MM.1S (cell line): Measurements from ENCODE around the gene ERMN.
A peak's percentile ranks its signal among the peaks of the same experiment; 100 is the strongest.

Experiments used
- DNase-seq: peaks from one replicate; pipeline ENCODE4 v3.0.0-alpha.2; 2015
- H2AFZ ChIP-seq: fragments of 300-600 bp; sonication (generic); 2 replicates; pipeline ENCODE4 v1.6.0; 2016; ENCODE audit warnings: antibody characterized with exemption, low read length
- H3F3A ChIP-seq: fragments of 300-600 bp; sonication (generic); 2 replicates; pipeline ENCODE4 v1.6.1; 2016; ENCODE audit warnings: mild to moderate bottlenecking, antibody characterized with exemption, low read length, moderate library complexity, mixed read lengths; ENCODE audit not compliant: insufficient read depth
- H3K27ac ChIP-seq: fragments of 300-600 bp; sonication (generic); 2 replicates; pipeline ENCODE4 v1.5.1; 2016; ENCODE audit warnings: mild to moderate bottlenecking, low read length
- H3K27me3 ChIP-seq: fragments of 300-600 bp; sonication (generic); replicated peaks from 2 replicates; pipeline ENCODE4 v1.6.0; 2016; ENCODE audit warnings: low read length; ENCODE audit not compliant: insufficient read depth
- H3K36me3 ChIP-seq: fragments of 300-600 bp; sonication (generic); replicated peaks from 2 replicates; pipeline ENCODE4 v1.6.1; 2016; ENCODE audit warnings: mild to moderate bottlenecking, low read length, mixed read lengths; ENCODE audit not compliant: insufficient read depth
- H3K4me1 ChIP-seq: fragments of 300-600 bp; sonication (generic); 2 replicates; pipeline ENCODE4 v1.6.1; 2016; ENCODE audit warnings: low read length, mixed read lengths
- H3K4me2 ChIP-seq: fragments of 300-600 bp; sonication (generic); 2 replicates; pipeline ENCODE4 v1.6.0; 2016; ENCODE audit warnings: low read depth, low read length
- H3K4me3 ChIP-seq: fragments of 300-600 bp; sonication (generic); 2 replicates; pipeline ENCODE4 v1.5.1; 2016; ENCODE audit warnings: low read length, mixed read lengths
- H3K79me2 ChIP-seq: fragments of 300-600 bp; sonication (generic); 2 replicates; pipeline ENCODE4 v1.6.1; 2016; ENCODE audit warnings: mixed run types, low read length, mixed read lengths
- H3K9ac ChIP-seq: fragments of 300-600 bp; sonication (generic); 2 replicates; pipeline ENCODE4 v1.6.1; 2016; ENCODE audit warnings: low read length, mixed read lengths
- H3K9me2 ChIP-seq: fragments of 300-600 bp; sonication (generic); replicated peaks from 2 replicates; pipeline ENCODE4 v1.6.1; 2016; ENCODE audit warnings: mild to moderate bottlenecking, low read length, mixed read lengths; ENCODE audit not compliant: insufficient read depth
- H3K9me3 ChIP-seq: fragments of 300-600 bp; sonication (generic); replicated peaks from 2 replicates; pipeline ENCODE4 v1.6.1; 2016; ENCODE audit warnings: mild to moderate bottlenecking, low read length, mixed read lengths; ENCODE audit not compliant: insufficient read depth
- H4K20me1 ChIP-seq: fragments of 300-600 bp; sonication (generic); 2 replicates; pipeline ENCODE4 v1.6.1; 2016; ENCODE audit warnings: mild to moderate bottlenecking, low read length, moderate library complexity, mixed read lengths; ENCODE audit not compliant: insufficient read depth
- CTCF ChIP-seq: fragments of 300-600 bp; sonication (generic); IDR thresholded peaks from 2 replicates; pipeline ENCODE4 v1.5.1; 2016; ENCODE audit warnings: antibody characterized with exemption, low read length, mixed read lengths
- EZH2 ChIP-seq: fragments of 300-600 bp; sonication (generic); optimal IDR thresholded peaks from 2 replicates; pipeline ENCODE3; 2017; ENCODE audit warnings: low read depth, mild to moderate bottlenecking, antibody characterized with exemption, low read length, mixed read lengths
- EZH2phosphoT487 ChIP-seq: fragments of 300-600 bp; sonication (generic); IDR thresholded peaks from 2 replicates; pipeline ENCODE4 v1.6.1; 2018; ENCODE audit warnings: antibody characterized with exemption, low read length

The ERMN gene

GRCh38 chr2:157329524-157329923, 3.9 kb upstream of the ERMN start:
- Histone ChIP-seq H3K36me3 (no peaks in the 10 kb centered on the region), H3K79me2 (no peaks in the 10 kb centered on the region), H3K27ac (no peak overlapping the region), H3K9me2 (no peaks in the 10 kb centered on the region), H3K4me1 (0 out of 2 replicates have a peak, but pooled peaks cover 7% of the 10 kb centered on the region), H3K9ac (no peak overlapping the region), H4K20me1 (no peaks in the 10 kb centered on the region), H3K9me3 (no peaks in the 10 kb centered on the region), H3K27me3 (no peaks in the 10 kb centered on the region), H3K4me3 (no peak overlapping the region), H2AFZ (no peak overlapping the region), H3F3A (no peaks in the 10 kb centered on the region), H3K4me2 (no peak overlapping the region)
- TF ChIP-seq CTCF (no peak), EZH2phosphoT487 (no peak), EZH2 (no peak)
- no peak for DNase-seq

GRCh38 chr2:157327621-157328500, 2.2 kb upstream of the ERMN start:
- H3K27ac ChIP-seq, result no peak overlapping the region
- H3K4me1 ChIP-seq, result 0 out of 2 replicates have a peak, but pooled peaks cover 7% of the 10 kb centered on the region
- H3K4me3 ChIP-seq, result no peak overlapping the region
- TF ChIP-seq CTCF (peak; percentile 96), EZH2phosphoT487 (no peak)
- H3K27me3 ChIP-seq, result no peaks in the 10 kb centered on the region
- H3K4me2 ChIP-seq, result no peak overlapping the region
- H3K36me3 ChIP-seq, result no peaks in the 10 kb centered on the region
- H3F3A ChIP-seq, result no peaks in the 10 kb centered on the region
- H3K9me2 ChIP-seq, result no peaks in the 10 kb centered on the region
- no peak overlapping the region for H3K9ac ChIP-seq
- peak; percentile 81 for DNase-seq
- H2AFZ ChIP-seq, result no peak overlapping the region
- no peaks in the 10 kb centered on the region for H3K9me3 ChIP-seq
- H4K20me1 ChIP-seq, result no peaks in the 10 kb centered on the region
- no peaks in the 10 kb centered on the region for H3K79me2 ChIP-seq

DNA sequence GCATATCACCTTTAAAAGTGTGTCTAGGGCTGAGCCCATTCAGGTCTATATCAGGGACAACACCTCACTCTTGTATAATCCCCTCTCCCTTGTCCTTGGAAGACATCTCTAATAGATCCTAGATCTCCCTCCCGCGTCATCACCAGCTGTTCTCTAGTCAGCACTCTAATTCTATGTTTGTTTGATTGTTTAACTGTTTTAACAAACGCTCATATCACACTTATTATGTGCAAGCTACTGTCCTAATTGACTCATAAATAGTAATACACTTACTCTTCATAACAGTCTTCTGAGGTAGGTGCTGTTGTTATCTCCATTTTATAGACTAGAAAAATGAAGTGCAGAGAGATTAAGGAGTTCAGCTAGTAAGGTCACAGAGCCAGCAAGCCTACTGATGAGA, 1.6 kb upstream of the ERMN start:
- Histone ChIP-seq H3K27ac (no peak overlapping the region), H2AFZ (no peak overlapping the region)

More for the DNA sequence above, 1.6 kb upstream of the ERMN start:
- no peaks in the 10 kb centered on the region for H3K9me2 ChIP-seq
- H3K79me2 ChIP-seq, result no peaks in the 10 kb centered on the region
- TF ChIP-seq EZH2phosphoT487 (no peak), CTCF (no peak), EZH2 (no peak)
- no peaks in the 10 kb centered on the region for H3F3A ChIP-seq
- DNase-seq, result no peak
- no peak overlapping the region for H3K4me3 ChIP-seq
- H4K20me1 ChIP-seq, result no peaks in the 10 kb centered on the region
- H3K4me1 ChIP-seq, result 0 out of 2 replicates have a peak, but pooled peaks cover 7% of the 10 kb centered on the region
- no peaks in the 10 kb centered on the region for H3K9me3 ChIP-seq
- no peak overlapping the region for H3K9ac ChIP-seq
- no peaks in the 10 kb centered on the region for H3K36me3 ChIP-seq
- no peak overlapping the region for H3K4me2 ChIP-seq
- no peaks in the 10 kb centered on the region for H3K27me3 ChIP-seq
